Measurements from ENCODE around the gene PRSS23. TPM values are rescaled to one million over a fixed set of nuclear protein-coding genes. Genes with fewer than 3 reads are reported as not detected.
"Not testable (repeated sequence)": the region's sequence is repeated elsewhere in the genome, so short reads cannot be mapped to it uniquely, and the experiment has no call there.

The PRSS23 gene, protein sequence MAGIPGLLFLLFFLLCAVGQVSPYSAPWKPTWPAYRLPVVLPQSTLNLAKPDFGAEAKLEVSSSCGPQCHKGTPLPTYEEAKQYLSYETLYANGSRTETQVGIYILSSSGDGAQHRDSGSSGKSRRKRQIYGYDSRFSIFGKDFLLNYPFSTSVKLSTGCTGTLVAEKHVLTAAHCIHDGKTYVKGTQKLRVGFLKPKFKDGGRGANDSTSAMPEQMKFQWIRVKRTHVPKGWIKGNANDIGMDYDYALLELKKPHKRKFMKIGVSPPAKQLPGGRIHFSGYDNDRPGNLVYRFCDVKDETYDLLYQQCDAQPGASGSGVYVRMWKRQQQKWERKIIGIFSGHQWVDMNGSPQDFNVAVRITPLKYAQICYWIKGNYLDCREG
- total RNA-seq, result 79.1 and 236 TPM in 2 replicates

DNA sequence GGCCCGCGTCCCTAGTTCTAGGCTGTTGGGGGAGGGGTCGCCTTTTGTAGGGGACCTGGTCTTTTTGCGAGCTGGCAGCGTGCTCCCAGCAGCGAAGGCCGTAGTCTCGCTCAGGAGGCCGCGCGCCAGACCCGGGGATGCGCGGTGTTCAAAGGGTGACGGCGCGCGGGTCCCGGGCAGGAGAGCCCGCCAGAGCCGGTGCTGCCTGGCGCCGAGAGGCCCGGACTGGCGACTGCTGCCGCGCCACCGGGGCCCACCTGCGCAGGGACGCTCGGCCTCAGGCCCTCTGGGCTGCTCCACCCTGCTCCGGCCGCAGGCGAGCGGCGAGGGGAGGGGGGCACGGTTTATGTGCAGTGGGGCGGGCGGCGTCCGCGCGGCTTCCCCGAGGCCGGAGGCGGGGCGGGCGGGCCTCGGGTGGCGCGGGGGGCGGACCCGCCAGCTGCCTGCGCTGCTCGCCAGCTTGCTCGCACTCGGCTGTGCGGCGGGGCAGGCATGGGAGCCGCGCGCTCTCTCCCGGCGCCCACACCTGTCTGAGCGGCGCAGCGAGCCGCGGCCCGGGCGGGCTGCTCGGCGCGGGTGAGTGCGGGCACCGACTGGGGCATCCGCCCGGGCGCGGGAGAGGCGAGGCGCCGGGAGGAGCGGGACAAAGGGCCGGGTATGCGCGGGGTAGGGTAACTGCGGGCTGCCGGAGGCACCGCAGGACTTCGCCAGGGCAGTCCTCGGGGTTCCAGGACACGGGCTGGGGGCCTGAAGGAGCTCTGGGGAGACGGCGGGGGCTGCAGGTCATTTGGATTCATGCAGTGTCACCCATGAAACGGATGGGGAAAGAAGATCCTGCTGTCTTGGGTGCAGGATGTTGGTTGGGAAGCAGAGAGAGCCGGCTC is at the start of gene PRSS23:
TSS of gene PRSS23 (plus strand) at position 467 of the 884 bp plus-strand sequence. CDS start 7,102 bp downstream, outside the sequence.
- peak; percentile 84 for DNase-seq

DNA sequence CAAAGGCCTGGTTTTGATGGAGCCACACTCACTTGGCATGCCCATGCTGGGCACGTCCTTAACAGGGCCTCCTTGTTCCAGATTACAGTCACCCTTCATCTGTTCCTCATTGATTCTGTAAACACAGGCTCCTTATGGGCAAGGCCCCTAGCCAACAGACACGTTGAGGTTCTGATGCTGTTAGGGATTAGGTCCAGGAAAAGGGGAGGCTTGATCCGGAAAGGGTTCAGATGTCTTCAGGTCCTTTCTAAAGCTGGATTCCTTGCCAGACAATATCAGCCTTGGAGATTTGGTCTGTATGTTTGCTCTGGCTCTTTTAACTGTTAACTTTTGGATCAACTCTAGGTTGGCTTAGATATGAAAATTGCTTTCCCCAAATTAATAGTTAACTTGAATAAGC is 46.9 kb upstream of the PRSS23 start:
- DNase-seq, result no peak

DNA sequence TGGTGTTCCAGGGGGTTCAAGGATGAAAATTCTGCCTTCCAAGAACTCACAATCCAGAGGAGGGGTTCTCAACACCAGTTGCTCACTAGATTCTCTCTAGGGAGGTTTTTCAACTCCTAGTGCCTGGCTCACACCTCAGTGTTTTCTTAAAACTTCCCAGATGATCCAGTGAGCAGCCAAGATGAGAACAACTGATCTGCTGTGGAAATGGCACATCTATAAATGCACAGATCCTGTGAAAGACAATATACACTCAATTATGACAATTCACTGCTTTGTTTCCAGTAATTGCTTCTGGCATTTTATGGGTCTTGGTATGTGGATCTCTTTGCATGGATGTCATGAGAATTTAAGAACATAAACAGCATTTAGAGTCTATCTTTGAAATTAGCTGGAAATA is 45.2 kb upstream of the PRSS23 start:
- no peak for DNase-seq

DNA sequence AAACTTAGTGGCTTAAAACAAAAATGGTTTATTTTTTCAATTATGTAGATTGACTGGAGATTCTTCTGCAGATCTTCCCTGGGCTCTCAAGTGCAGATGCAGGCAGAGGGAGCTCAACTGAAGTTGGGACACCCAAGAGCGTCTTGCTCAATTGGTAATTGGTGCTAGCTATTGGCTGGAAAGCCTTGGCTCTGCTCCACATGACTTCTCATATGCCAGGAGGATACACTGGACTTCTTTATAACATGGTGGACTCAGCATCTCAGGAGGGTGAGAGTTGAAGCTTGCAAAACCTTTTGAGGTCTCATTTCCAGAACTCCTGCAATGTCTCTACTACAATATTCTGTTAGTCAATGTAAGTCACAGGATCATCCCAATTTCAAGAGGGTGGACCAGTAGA is 42.2 kb upstream of the PRSS23 start:
- DNase-seq, result no peak

DNA sequence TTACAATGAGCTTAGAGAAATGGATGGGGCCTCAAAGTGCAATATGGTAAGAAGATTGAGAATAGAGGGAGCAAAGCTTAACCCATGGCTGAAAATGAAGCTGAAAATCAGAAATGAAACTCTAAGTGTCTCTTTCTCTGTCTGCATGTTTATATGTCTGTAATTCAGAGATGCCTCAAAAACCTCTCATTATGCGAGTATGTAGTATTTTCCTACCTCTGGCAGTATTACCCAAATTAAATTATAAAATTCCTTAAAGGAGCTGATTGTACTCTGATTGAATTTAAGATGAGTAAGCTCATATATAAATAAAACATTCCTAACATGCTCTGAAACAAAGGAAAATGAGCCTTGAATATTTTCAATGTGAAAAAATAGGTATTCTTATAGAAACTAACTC is 39.8 kb upstream of the PRSS23 start:
- no peak for DNase-seq

DNA sequence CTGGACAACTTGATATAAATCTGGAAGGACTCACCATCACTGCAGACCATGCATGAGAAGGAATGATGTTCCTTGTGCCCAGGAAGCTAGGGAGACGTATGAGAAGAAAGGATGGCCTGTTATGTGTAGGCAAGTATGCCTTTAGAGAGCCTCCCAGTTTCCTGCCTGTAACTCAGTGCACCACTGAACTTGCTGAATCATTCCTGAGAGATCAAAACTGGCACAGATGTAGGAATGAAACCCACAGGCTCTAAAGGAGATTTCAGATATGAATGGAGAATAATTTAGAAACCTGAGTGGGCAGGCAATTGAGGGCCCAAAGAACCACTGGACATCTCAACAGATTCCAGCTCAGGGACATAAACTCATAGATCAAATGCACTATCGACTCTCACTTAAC is 38.4 kb upstream of the PRSS23 start:
- no peak for DNase-seq

DNA sequence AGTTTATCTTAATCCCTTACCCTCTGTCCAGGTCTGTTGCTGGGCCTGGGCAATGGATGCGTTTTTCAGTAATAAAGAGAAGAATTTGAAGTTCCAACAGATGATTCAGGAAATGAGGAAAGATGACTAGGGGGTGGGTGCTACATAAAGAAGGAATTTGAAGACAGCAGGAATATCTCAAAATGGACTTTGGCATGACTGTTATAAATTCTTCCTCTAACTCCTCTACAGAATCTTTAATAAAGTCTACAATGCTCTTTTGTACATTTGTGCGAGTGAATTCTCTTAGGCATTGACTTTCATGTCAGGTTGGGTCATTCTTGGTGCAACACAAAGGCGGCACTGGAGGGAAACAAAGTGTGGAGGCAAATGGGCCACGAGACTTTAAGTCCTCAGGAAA is 35.1 kb upstream of the PRSS23 start:
- DNase-seq, result no peak

DNA sequence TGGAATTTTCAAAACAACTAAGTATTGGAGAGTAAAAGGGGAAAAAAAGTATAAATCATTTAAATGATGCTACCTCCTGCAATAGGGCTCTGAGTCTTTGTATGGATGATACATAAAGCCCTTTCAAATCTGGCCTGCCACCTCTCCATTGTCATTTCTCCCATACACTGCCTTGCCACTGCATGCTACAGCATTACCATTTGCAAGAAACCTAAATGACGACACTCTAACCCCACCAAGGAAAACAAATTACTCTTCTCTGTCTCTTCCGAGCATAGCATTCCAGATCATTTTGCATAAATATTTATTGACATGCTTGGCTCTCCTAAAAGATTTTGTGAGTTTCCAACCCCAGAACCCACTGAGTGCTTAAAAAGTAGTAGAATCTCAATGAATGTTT is 34.5 kb upstream of the PRSS23 start:
- no peak for DNase-seq

DNA sequence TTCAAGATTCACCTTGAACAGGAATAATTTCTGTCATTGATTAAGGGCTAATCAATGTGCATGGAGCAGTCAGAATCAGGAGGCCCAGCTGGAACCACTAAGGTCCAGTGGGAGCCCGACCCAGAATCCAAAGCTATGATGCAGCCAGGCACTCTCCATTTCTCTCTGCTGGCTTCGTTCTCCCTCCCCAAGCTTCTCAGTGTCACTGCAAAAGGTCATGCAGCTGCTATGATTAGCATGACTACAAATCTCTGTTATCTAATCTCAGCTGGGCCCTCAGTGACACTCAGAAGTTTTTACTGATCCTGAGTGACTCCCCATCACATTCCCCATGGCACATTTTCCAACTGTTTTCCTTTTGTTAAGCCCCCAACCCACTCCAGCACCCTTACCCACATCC is 31.1 kb upstream of the PRSS23 start:
- DNase-seq, result no peak

DNA sequence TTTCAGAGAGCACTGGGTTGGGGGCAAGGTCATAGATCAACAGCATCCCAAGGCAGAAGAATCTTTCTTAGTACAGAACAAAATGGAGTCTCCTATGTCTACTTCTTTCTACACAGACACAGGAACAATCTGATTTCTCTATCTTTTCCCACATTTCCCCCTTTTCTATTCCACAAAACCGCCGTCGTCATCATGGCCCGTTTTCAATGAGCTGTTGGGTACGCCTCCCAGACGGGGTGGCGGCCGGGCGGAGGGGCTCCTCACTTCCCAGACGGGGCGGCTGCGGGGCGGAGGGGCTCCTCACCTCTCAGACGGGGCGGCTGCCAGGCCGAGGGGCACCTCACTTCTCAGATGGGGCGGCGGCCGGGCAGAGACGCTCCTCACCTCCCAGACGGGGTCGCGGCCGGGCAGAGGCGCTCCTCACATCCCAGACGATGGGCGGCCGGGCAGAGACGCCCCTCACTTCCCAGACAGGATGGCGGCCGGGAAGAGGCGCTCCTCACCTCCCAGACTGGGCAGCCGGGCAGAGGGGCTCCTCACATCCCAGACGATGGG is 29.8 kb upstream of the PRSS23 start:
- DNase-seq, result not testable (repeated sequence)

DNA sequence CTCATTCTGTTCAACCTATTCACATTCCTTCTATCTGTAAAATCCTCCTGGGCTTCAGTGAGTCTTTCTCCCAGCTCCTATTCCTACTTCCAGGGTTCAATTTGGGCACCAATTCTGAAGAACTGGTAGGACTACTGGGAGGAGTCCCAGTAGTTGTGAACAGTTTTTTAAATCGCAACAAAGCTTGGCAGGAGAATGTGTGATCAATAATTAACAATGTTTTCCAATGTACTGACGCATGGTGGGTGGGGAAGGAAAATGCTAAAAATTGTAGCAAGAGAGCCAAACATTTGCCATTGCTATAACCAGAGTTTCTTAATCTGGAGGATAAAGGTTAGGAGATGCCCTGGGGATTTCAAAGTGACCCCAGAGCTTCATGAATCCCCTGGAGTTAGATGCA is 27.3 kb upstream of the PRSS23 start:
- no peak for DNase-seq

DNA sequence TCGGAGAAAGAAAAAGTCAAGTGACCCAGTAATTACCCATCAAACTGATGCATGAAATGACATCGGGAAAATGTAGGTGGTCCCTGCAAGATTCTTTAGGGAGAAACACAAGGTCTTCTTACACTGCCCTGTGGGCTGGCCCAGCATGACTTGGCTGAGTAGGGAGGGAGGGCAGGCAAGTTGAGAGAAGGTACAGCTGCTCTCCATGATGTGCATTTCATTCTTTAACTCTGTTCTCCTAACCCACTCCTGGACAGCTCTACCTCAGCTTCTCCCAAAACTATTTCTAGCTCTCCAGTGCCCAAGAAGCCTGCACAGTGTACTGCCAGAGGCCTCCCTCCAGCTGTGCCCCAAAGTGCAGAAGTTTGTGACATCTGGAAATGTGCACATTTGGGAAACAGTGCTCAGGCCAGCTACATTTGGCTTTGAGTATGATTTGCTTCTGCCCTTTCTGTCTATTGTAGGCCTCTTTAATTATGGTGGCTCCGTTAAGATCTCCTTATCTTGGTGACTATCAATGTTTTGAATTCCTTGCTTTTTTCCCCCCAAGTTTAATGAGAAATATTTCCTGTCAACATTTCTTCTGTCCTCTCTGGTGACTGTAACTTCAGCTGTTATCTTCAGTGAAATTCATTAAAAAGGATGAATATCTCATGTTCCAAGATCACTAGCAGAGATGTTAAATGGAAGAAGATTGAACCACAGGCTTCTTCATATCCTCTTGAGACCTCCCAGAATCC is 26.7 kb upstream of the PRSS23 start:
- no peak for DNase-seq

DNA sequence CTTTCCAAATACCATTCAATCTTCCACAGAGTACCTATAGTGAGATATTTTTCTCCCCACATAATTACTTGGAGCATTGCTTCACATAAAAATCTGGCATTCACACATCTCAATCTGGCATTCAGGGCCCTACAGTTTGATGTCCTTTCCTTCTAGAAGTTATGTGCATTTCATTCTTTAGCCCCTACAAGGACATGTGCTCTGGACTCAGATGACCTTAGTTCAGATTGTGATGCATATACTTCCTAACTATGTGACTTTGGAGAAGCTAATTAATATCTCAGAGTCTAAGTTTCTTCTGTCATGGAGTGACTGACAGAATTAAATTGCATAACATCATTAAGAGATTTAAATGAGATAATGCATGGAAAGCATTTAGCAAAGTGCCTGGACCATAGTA is 25.9 kb upstream of the PRSS23 start:
- DNase-seq, result no peak

DNA sequence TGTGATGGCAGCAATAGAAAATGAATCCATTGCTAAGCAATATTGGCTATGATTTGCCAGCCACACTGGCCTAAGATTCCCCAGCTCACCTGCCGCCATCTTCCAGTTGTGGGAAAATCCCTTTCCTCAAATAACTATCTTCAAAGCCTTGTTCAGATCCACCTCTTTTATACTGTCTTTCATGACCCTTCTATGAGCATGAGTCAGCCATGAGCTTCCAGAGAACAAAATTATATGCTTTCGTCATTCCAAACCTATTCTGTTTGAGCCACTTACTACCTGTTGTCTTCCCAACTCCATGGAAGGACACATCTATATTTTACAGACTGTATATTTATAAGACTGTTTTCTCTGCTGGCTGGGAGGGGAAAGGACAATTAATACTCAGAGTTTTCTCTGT is 25.0 kb upstream of the PRSS23 start:
- DNase-seq, result no peak

DNA sequence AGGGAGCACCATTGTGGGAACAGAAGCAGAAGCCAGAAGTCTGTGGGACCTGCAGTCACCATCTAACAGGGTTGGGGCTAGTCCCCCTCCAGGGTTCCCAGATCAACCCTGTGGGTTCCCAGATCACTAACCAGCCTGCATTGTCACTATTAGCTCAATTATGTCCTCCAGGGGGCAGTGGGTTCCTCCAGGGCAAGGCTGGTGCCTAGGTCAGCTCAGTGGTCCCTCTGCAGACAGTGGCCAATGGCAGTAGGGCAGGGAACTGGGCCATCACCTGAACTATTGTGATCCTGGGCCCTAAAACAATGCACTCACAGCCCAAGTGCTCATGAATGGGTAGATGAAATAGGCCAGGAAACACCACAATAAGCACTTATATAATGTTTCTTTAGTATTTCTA is 18.8 kb upstream of the PRSS23 start:
- DNase-seq, result no peak

DNA sequence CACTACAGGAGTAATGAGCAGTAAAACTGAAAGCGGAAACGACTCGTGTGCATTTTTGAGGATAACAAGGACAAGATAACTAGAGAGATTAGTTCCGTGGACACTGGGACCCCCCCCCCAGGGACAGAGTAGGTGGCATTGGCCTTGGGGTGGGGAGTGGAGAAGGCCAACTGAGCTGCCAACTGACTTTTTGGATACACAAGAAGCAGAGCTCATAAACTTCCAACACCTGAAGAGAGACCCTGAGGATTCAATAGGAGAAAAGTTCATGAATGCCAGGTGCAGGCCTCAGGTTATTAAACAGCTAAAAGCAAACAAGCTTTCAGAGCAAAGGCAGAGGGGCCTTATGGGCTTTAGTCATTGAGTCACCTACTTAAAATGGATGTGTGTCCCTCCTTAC is 17.6 kb upstream of the PRSS23 start:
- no peak for DNase-seq

DNA sequence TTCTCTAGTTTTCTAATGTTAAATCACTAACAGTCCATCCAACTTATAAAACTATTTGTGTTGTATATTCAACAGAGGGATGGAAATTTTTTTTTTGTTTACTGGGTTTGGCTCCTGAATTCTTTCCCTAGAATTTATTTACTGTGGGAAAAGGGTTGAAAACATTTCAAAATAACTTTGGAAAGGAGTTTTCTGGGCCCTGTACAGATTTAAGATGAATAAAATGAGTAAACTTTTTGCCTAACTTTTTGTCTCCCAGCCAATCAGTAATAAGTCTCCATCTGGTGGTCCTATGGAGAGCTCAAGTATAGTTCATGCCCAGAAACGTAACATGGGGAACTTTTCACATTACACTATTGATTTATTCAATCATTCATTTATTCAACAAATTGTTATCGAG is 16.7 kb upstream of the PRSS23 start:
- DNase-seq, result no peak

DNA sequence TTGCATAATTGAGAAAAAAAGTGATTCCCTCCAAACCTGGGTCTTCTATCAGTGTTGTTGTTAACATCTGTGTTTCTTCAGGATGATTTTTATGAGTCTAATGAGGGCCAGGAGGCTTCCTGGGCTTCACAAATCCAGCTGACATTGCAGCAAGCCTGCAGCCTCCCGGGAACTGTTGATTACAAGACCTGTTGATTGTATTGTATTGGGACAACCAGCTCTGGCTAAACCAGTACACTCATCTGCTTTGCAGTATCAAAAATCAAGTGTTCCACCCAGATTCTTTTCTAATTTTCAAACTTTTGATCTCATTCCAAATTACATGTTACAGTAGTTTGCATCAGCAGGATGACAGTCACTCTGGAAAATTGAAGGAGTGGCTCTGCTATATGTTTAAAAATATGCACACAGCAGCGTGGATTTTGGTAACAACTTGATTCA is 16.1 kb upstream of the PRSS23 start:
- no peak for DNase-seq

DNA sequence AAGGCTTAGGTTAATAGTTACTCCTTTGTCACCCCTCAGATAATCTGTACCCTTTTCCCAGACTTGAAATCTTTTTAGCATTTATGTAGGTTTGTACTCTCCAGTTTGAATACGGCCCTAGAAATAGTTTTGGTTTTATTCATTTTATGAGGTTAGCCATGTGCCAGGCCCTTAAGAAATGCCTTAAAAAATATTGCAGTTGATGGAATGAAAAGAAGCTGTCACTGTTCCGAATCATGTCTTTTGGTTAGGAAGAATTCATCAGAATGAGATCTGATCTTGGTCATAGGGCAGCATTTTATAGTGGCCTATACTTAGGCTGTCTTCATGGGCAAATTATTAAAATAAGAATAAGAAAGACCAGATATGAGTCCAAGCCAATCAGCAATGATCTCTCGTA is 14.8 kb upstream of the PRSS23 start:
- DNase-seq, result no peak

DNA sequence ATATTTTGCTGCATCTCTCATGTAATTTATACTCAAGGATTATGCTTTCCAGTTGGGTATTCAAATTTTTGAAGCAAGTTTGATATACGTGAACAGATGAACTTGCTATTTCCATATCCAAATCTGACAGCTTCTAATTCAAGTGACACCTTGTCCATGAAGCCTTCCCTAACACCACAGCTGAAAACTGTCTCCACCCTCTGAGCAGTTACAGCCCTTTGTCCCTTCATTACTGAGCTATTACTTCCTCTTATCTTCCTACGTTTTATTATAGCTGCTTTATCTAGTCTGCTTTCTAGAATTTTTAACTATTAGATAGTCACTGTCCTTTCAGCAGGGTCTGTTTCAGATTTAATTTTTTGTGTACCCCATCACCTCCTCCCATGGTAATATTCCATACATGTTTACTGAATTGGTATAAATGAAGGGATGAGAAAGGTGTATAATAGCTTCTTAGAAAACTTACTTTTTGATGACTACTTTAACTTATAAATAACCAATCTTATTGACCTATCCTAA is 13.3 kb upstream of the PRSS23 start:
- DNase-seq, result no peak

DNA sequence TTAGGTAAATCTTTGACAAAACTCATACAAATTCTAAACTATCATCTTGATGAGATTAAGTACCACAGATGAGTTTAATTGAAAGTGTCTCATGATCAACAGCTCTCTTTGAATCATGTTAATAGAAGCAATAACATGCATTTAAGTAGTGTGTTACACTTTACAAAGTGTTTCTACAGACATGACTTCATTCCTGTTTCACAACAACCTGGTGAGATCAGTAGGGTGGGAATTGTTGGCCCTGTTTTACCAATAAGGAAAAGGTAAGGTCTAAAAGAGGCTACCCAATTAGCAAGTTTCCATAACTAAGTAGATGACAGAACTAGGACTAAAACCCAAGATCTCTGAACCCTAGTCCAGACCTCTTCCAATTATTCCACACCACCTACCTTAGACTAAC is 12.7 kb upstream of the PRSS23 start:
- no peak for DNase-seq

DNA sequence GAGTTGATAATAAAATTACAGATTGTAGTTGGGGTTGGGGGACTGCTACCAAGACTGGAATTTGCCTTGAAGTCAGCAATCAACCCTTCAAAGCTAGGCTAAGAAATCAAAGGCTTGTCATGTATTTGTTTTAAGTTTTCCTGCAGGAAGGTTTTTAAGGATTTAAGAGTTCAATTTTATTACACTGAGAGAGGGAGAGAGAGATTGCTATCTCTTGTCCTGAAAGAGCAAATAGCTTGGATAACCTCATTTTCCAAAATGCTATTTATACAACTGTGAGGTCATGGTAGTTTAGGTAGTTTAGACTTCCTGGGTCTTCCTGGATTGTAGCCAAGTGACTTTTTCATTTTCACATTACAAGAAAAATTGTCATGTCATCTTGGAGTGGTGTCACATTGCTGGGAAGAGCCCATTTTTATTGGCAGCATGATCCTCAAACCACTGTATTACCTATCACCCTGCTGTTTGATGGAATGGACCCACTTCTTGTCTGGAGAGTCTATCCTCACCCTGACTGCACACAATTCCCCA is 10.1 kb upstream of the PRSS23 start:
- DNase-seq, result no peak

Measured in dermis blood vessel endothelial cell (primary cell).